ENCODE results near the gene QRICH1.

DNA sequence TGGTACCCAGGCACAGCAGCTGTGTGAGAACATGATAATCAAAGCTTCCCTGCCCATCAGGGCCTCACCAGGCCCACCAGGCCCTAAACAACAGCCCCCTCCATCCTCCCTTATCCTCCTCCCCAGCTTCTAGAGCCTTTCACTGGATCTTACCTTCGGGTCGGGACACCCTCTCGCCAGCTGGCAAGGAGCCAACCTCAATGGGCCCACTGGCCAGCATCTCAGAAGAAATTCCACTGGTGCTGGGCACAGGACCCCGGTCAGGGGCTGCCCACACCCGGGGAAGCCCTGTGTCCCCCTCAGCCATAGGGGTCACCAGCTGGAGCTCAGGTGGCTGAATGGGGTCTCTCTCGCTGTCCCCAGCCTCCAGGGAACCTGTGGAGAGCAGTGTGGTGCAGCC is 17.5 kb upstream of the QRICH1 start:
- TF ChIP-seq POLR2AphosphoS5 (IDR thresholded peaks at IDR 0.05; ENCODE audit: low read depth, low read length): no peak
- TF ChIP-seq, protein P1, sequence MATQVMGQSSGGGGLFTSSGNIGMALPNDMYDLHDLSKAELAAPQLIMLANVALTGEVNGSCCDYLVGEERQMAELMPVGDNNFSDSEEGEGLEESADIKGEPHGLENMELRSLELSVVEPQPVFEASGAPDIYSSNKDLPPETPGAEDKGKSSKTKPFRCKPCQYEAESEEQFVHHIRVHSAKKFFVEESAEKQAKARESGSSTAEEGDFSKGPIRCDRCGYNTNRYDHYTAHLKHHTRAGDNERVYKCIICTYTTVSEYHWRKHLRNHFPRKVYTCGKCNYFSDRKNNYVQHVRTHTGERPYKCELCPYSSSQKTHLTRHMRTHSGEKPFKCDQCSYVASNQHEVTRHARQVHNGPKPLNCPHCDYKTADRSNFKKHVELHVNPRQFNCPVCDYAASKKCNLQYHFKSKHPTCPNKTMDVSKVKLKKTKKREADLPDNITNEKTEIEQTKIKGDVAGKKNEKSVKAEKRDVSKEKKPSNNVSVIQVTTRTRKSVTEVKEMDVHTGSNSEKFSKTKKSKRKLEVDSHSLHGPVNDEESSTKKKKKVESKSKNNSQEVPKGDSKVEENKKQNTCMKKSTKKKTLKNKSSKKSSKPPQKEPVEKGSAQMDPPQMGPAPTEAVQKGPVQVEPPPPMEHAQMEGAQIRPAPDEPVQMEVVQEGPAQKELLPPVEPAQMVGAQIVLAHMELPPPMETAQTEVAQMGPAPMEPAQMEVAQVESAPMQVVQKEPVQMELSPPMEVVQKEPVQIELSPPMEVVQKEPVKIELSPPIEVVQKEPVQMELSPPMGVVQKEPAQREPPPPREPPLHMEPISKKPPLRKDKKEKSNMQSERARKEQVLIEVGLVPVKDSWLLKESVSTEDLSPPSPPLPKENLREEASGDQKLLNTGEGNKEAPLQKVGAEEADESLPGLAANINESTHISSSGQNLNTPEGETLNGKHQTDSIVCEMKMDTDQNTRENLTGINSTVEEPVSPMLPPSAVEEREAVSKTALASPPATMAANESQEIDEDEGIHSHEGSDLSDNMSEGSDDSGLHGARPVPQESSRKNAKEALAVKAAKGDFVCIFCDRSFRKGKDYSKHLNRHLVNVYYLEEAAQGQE (IDR thresholded peaks at IDR 0.05; ENCODE audit: insufficient read depth in 1 of 2, low read depth in 2 of 2, low read length in 2 of 2): no peak
- no peak for TF ChIP-seq TAF1 (IDR thresholded peaks at IDR 0.05; ENCODE audit: borderline replicate concordance, insufficient read depth, low read length)
- no peak for TF ChIP-seq SIN3A (IDR thresholded peaks at IDR 0.05; ENCODE audit: borderline replicate concordance, insufficient read depth, low read length)
- TF ChIP-seq FOXP2 (optimal IDR thresholded peaks at IDR 0.05; ENCODE audit: borderline replicate concordance, extremely low read depth, extremely low read length, insufficient read depth): no peak
